Right lobe of liver (tissue), 4 donors: ENCODE data around the gene OPTC.

Experiments
- CTCF ChIP-seq, 4 donors: fragments of 200-600 bp in 3 of 4; fragments of 450-650 bp in 1 of 4; IDR thresholded peaks; one replicate each; pipeline versions ENCODE4 v1.5.1 to v1.8.0; 2016 to 2022; ENCODE audit warnings: antibody characterized with exemption in 4 of 4, mild to moderate bottlenecking in 2 of 4
- POLR2A ChIP-seq: fragments of 450-650 bp; IDR thresholded peaks from one replicate; pipeline ENCODE4 v1.6.1; 2017; ENCODE audit warnings: antibody characterized with exemption, mild to moderate bottlenecking
- donor health status: DM: no; HTN: no; CAD: no.
- donor health status: DM: no; HTN: no; CAD: no.
- donor health status: DM: no; HTN: yes; CAD: no.

DNA sequence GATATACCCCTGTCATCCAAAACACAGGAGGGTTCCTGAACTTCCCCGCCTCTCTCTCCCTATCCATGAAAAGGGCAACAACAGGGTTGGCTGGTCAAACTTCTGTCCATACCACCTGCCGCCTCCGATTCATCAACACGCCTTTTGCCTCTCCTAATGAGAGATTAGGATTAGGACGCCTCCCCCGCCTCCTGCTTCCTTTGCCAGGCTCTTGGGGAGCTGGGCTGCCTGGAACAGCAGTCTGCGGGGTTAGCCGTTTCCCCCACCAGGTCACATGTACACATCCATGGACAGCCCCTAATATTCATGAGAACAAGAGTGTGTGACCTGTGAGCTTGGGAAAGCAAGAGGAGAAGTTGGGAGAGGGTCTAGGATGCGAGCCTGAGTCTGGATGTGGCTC lies 2.3 kb upstream of the OPTC start:
- TF ChIP-seq CTCF (IDR thresholded peaks at IDR 0.05) (no peak), POLR2A (no peak)
